OCI-LY3 (cell line): ENCODE data around the gene HSPA12B.

Source experiments
- H2AFZ ChIP-seq: fragments of 200-600, 300-600 bp; shearing (Covaris generic); 2 replicates; pipeline ENCODE4 v1.6.0; 2014; ENCODE audit warnings: antibody characterized with exemption, low read depth, low read length
- H3K27ac ChIP-seq: fragments of 200-600, 300-600 bp; sonication (generic); 2 replicates; pipeline ENCODE4 v1.5.1; 2014; ENCODE audit warnings: mild to moderate bottlenecking, low read length, moderate library complexity, mixed read lengths
- H3K27me3 ChIP-seq: fragments of 200-600, 300-600 bp; sonication (generic); 2 replicates; pipeline ENCODE4 v1.6.1; 2014; ENCODE audit warnings: low read depth, low read length, mixed read lengths
- H3K36me3 ChIP-seq: fragments of 200-600, 300-600 bp; sonication (generic); replicated peaks from 2 replicates; pipeline ENCODE3; 2014; ENCODE audit warnings: low read depth, low read length, mixed read lengths
- H3K4me1 ChIP-seq: fragments of 300-600, 200-600 bp; sonication (generic); 2 replicates; pipeline ENCODE4 v1.6.1; 2014; ENCODE audit warnings: low read length, mixed read lengths
- H3K4me2 ChIP-seq: fragments of 200-600, 300-600 bp; sonication (generic); 2 replicates; pipeline ENCODE4 v1.6.1; 2014; ENCODE audit warnings: low read length, mixed read lengths
- H3K4me3 ChIP-seq: fragments of 300-600, 200-600 bp; sonication (generic); 2 replicates; pipeline ENCODE4 v1.5.1; 2014; ENCODE audit warnings: antibody characterized with exemption, mild to moderate bottlenecking, low read length, moderate library complexity
- H3K79me2 ChIP-seq: fragments of 300-600, 200-600 bp; shearing (Covaris generic); 2 replicates; pipeline ENCODE4 v1.6.1; 2014; ENCODE audit warnings: mild to moderate bottlenecking, low read length, mixed read lengths
- H3K9ac ChIP-seq: fragments of 300-600, 200-600 bp; shearing (Covaris generic); 2 replicates; pipeline ENCODE4 v1.6.0; 2014; ENCODE audit warnings: mild to moderate bottlenecking, low read length, moderate library complexity
- H3K9me3 ChIP-seq: fragments of 200-600, 300-600 bp; shearing (Covaris generic); 2 replicates; pipeline ENCODE4 v1.6.1; 2014; ENCODE audit warnings: low read length, mixed read lengths; ENCODE audit not compliant: insufficient read depth
- H4K20me1 ChIP-seq: fragments of 200-600, 300-600 bp; sonication (generic); 2 replicates; pipeline ENCODE4 v1.6.1; 2016; ENCODE audit warnings: low read length, mixed read lengths; ENCODE audit not compliant: insufficient read depth
- CTCF ChIP-seq: fragments of 200-600, 300-600 bp; sonication (generic); IDR thresholded peaks from 2 replicates; pipeline ENCODE4 v1.5.1; 2014; ENCODE audit warnings: antibody characterized with exemption, low read length, low read depth
- EZH2phosphoT487 ChIP-seq: fragments of 200-600 bp; shearing (Covaris generic); IDR thresholded peaks from 2 replicates; pipeline ENCODE4 v1.6.1; 2018; ENCODE audit warnings: antibody characterized with exemption, mixed run types, low read depth

HSPA12B gene

GRCh38 chr20:3720068-3720467, 12.4 kb upstream of the HSPA12B start:
- Histone ChIP-seq H3K9me3 (no peaks in the 10 kb centered on the region), H3K9ac (no peak overlapping the region), H3K27me3 (peaks cover 20% of the 10 kb centered on the region), H3K4me2 (no peak overlapping the region), H3K4me3 (no peak overlapping the region), H3K4me1 (no peaks in the 10 kb centered on the region), H3K27ac (no peak overlapping the region), H2AFZ (no peak overlapping the region), H4K20me1 (no peaks in the 10 kb centered on the region), H3K79me2 (no peaks in the 10 kb centered on the region), H3K36me3 (no peaks in the 10 kb centered on the region)
- TF ChIP-seq EZH2phosphoT487 (no peak), CTCF (no peak)

GRCh38 chr20:3720626-3721025, 11.9 kb upstream of the HSPA12B start:
- H3K9ac ChIP-seq, result no peak overlapping the region
- no peak overlapping the region for H3K4me2 ChIP-seq
- no peak for TF ChIP-seq CTCF
- no peak for TF ChIP-seq EZH2phosphoT487

GRCh38 chr20:3721912-3722311, 10.6 kb upstream of the HSPA12B start:
- Histone ChIP-seq H3K79me2 (no peaks in the 10 kb centered on the region), H3K27ac (no peak overlapping the region), H3K36me3 (no peaks in the 10 kb centered on the region), H4K20me1 (no peaks in the 10 kb centered on the region), H3K9ac (no peak overlapping the region), H3K4me2 (no peak overlapping the region), H2AFZ (no peak overlapping the region), H3K4me1 (no peaks in the 10 kb centered on the region), H3K9me3 (no peaks in the 10 kb centered on the region), H3K4me3 (no peak overlapping the region), H3K27me3 (peaks cover 20% of the 10 kb centered on the region)
- TF ChIP-seq CTCF, result no peak
- no peak for TF ChIP-seq EZH2phosphoT487

More at GRCh38 chr20:3720626-3721025, 11.9 kb upstream of the HSPA12B start:
- H3K79me2 ChIP-seq, result no peaks in the 10 kb centered on the region
- H4K20me1 ChIP-seq, result no peaks in the 10 kb centered on the region
- H3K27me3 ChIP-seq, result peaks cover 20% of the 10 kb centered on the region
- H3K4me1 ChIP-seq, result no peaks in the 10 kb centered on the region
- no peaks in the 10 kb centered on the region for H3K9me3 ChIP-seq
- H3K27ac ChIP-seq, result no peak overlapping the region
- H3K4me3 ChIP-seq, result no peak overlapping the region
- no peak overlapping the region for H2AFZ ChIP-seq
- H3K36me3 ChIP-seq, result no peaks in the 10 kb centered on the region

GRCh38 chr20:3723284-3723683, 9.2 kb upstream of the HSPA12B start:
- Histone ChIP-seq H4K20me1 (no peaks in the 10 kb centered on the region), H2AFZ (no peak overlapping the region), H3K27me3 (peaks cover 34% of the 10 kb centered on the region), H3K9me3 (no peaks in the 10 kb centered on the region), H3K36me3 (no peaks in the 10 kb centered on the region), H3K4me2 (no peak overlapping the region), H3K4me1 (no peaks in the 10 kb centered on the region), H3K4me3 (no peak overlapping the region), H3K79me2 (no peaks in the 10 kb centered on the region), H3K9ac (no peak overlapping the region), H3K27ac (no peak overlapping the region)
- no peak for TF ChIP-seq EZH2phosphoT487
- TF ChIP-seq CTCF, result no peak
